Measurements from ENCODE around the gene ARL3.
"Not testable (repeated sequence)": the region's sequence is repeated elsewhere in the genome, so short reads cannot be mapped to it uniquely, and the experiment has no call there.

ARL3 gene

GRCh38 chr10:102702742-102703141 is 11.5 kb downstream of the ARL3 start:
- no peaks in the 10 kb centered on the region for H3K27me3 ChIP-seq (replicated peaks; ENCODE audit: control insufficient read depth, insufficient read depth, low read length)
- TF ChIP-seq CTCF (IDR thresholded peaks at IDR 0.05; ENCODE audit: insufficient read depth, low read length, poor library complexity, severe bottlenecking), result no peak
- DNase-seq (ENCODE audit: extremely low read depth, insufficient read length), result no peak
- H3K4me3 ChIP-seq (replicated peaks; ENCODE audit: low read depth, low read length), result no peak overlapping the region
- peaks cover 4% of the 10 kb centered on the region; the same call in 1 of the 2 replicates for H3K36me3 ChIP-seq (ENCODE audit: control insufficient read depth, insufficient read depth, low read length)

GRCh38 chr10:102701796-102702195 is 12.4 kb downstream of the ARL3 start:
- no peak for DNase-seq (ENCODE audit: extremely low read depth, insufficient read length)
- TF ChIP-seq CTCF (IDR thresholded peaks at IDR 0.05; ENCODE audit: insufficient read depth, low read length, poor library complexity, severe bottlenecking), result no peak
- Histone ChIP-seq H3K36me3 (ENCODE audit: control insufficient read depth, insufficient read depth, low read length) (peaks cover 4% of the 10 kb centered on the region; the same call in 1 of the 2 replicates), H3K4me3 (replicated peaks; ENCODE audit: low read depth, low read length) (no peak overlapping the region), H3K27me3 (replicated peaks; ENCODE audit: control insufficient read depth, insufficient read depth, low read length) (no peaks in the 10 kb centered on the region)

GRCh38 chr10:102701272-102701671 is 12.9 kb downstream of the ARL3 start:
- Histone ChIP-seq H3K27me3 (replicated peaks; ENCODE audit: control insufficient read depth, insufficient read depth, low read length) (no peaks in the 10 kb centered on the region), H3K36me3 (ENCODE audit: control insufficient read depth, insufficient read depth, low read length) (peaks cover 4% of the 10 kb centered on the region; the same call in 1 of the 2 replicates), H3K4me3 (replicated peaks; ENCODE audit: low read depth, low read length) (no peak overlapping the region)
- no peak for TF ChIP-seq CTCF (IDR thresholded peaks at IDR 0.05; ENCODE audit: insufficient read depth, low read length, poor library complexity, severe bottlenecking)
- DNase-seq (ENCODE audit: extremely low read depth, insufficient read length), result no peak

GRCh38 chr10:102698894-102699293 is 15.3 kb downstream of the ARL3 start:
- peaks cover 4% of the 10 kb centered on the region; the same call in 1 of the 2 replicates for H3K36me3 ChIP-seq (ENCODE audit: control insufficient read depth, insufficient read depth, low read length)
- H3K4me3 ChIP-seq (replicated peaks; ENCODE audit: low read depth, low read length), result no peak overlapping the region
- H3K27me3 ChIP-seq (replicated peaks; ENCODE audit: control insufficient read depth, insufficient read depth, low read length), result no peaks in the 10 kb centered on the region
- no peak for TF ChIP-seq CTCF (IDR thresholded peaks at IDR 0.05; ENCODE audit: insufficient read depth, low read length, poor library complexity, severe bottlenecking)
- DNase-seq (ENCODE audit: extremely low read depth, insufficient read length), result no peak

GRCh38 chr10:102696736-102697135 is 17.5 kb downstream of the ARL3 start:
- Histone ChIP-seq H3K27me3 (replicated peaks; ENCODE audit: control insufficient read depth, insufficient read depth, low read length) (no peaks in the 10 kb centered on the region), H3K4me3 (replicated peaks; ENCODE audit: low read depth, low read length) (no peak overlapping the region), H3K36me3 (ENCODE audit: control insufficient read depth, insufficient read depth, low read length) (peaks cover 4% of the 10 kb centered on the region; the same call in 1 of the 2 replicates)
- no peak for DNase-seq (ENCODE audit: extremely low read depth, insufficient read length)
- TF ChIP-seq CTCF (IDR thresholded peaks at IDR 0.05; ENCODE audit: insufficient read depth, low read length, poor library complexity, severe bottlenecking), result no peak

- not testable (repeated sequence) for H3K36me3 ChIP-seq (ENCODE audit: control insufficient read depth, insufficient read depth, low read length); H3K27me3 ChIP-seq (replicated peaks; ENCODE audit: control insufficient read depth, insufficient read depth, low read length); DNase-seq (ENCODE audit: extremely low read depth, insufficient read length); H3K4me3 ChIP-seq (replicated peaks; ENCODE audit: low read depth, low read length)
Measured at GRCh38 chr10:102695401-102695800, 18.8 kb downstream of the ARL3 start.

Measured in GM06990 (cell line).